ENCODE results near the gene LATS2.

DNA sequence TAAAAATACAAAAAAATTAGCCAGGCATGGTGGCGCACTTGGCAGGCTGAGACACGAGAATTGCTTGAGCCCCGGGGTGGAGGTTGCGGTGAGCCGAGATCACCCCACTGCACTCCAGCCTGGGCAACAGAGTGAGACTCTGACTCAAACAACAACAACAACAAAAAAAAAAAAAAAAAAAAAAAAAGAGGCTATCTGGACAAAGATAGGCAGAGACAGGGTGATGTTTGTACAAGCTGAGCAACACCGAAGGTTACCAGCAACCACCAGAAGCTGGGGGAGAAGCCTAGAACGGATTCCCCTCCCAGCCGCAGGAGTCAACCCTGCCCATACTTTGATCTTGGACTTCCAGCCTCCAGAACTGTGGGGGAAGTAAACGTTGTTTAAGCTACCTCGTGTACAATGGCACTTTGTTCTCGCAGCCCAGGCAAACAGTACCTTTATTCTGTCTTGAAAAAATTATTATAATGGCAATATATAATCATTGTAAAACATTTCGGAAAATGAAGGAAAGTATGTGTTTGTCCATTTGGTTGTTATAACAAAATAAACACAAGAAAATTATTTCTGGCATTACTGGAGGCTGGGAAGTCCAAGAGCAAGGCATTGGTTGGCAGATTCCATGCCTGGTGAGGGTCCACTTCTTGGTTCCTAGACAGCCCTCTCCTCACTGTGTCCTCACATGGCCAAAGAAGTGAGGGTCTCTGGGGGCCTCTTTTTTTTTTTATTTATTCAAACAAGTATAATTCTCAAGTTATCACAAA lies 39.8 kb upstream of the LATS2 start:
- TF ChIP-seq, protein P1, sequence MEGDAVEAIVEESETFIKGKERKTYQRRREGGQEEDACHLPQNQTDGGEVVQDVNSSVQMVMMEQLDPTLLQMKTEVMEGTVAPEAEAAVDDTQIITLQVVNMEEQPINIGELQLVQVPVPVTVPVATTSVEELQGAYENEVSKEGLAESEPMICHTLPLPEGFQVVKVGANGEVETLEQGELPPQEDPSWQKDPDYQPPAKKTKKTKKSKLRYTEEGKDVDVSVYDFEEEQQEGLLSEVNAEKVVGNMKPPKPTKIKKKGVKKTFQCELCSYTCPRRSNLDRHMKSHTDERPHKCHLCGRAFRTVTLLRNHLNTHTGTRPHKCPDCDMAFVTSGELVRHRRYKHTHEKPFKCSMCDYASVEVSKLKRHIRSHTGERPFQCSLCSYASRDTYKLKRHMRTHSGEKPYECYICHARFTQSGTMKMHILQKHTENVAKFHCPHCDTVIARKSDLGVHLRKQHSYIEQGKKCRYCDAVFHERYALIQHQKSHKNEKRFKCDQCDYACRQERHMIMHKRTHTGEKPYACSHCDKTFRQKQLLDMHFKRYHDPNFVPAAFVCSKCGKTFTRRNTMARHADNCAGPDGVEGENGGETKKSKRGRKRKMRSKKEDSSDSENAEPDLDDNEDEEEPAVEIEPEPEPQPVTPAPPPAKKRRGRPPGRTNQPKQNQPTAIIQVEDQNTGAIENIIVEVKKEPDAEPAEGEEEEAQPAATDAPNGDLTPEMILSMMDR (IDR thresholded peaks at IDR 0.05 in 2 of 3, conservative IDR thresholded peaks at IDR 0.05 in 1 of 3; ENCODE audit: borderline replicate concordance in 1 of 3, insufficient read depth in 1 of 3, low read depth in 2 of 3, low read length in 2 of 3): no peak
- TF ChIP-seq POLR2A (IDR thresholded peaks at IDR 0.05; ENCODE audit: borderline replicate concordance, extremely low read depth, insufficient read depth, insufficient read length) (no peak), POLR2AphosphoS5 (IDR thresholded peaks at IDR 0.05; ENCODE audit: low read depth, low read length) (no peak), EZH2phosphoT487 (IDR thresholded peaks at IDR 0.05; ENCODE audit: borderline replicate concordance) (no peak)

All from HCT116 (cell line).